A549 (cell line): Measurements from ENCODE around the gene SEPTIN12. TPM values are rescaled to one million over a fixed set of nuclear protein-coding genes. Genes with fewer than 3 reads are reported as not detected.

Source experiments
- ATAC-seq, 2 experiments: fragments of 200-7000 bp in 1 of 2; fragments of >200 bp in 1 of 2; cut with Nextera tagmentation in 1 of 2; cut with Tn5 transposase in 1 of 2; 3 replicates each; pipeline versions ENCODE4 v1.8.0 to v1.9.1; 2018 to 2020; ENCODE audit warnings: mild to moderate bottlenecking in 1 of 2, moderate library complexity in 1 of 2
- CTCF ChIA-PET: fragments of 300-600 bp; sonication (Branson Sonifier 250); formaldehyde crosslinking; extraction: SDS; loops from one replicate; lab custom pipeline; 2021; ENCODE audit warnings: antibody characterized with exemption, inconsistent platforms; lab: Yijun Ruan, JAX
- POLR2A ChIA-PET: fragments of 350-600 bp; formaldehyde crosslinking; extraction: SDS; loops from one replicate; lab custom pipeline; 2021; ENCODE audit warnings: antibody characterized with exemption, inconsistent platforms; lab: Yijun Ruan, JAX
- DNase-seq, 2 experiments: peaks; one replicate each; pipeline versions ENCODE4 v3.0.0 to v3.0.0-alpha.2; 2011 to 2016; ENCODE audit warnings: low read depth in 1 of 2, low spot score in 1 of 2
- FAIRE-seq: peaks from 2 replicates; lab custom pipeline; 2011; peaks lifted over from hg19 to GRCh38; lab: Jason Lieb, UNC
- H3K27ac ChIP-seq, 2 experiments: fragments of >200 bp; sonication (Bioruptor Twin); formaldehyde crosslinking; 3 replicates each; pipeline ENCODE4 v1.5.1; 2016 to 2017
- H3K4me1 ChIP-seq: fragments of >200 bp; sonication (Bioruptor Twin); formaldehyde crosslinking; 3 replicates; pipeline ENCODE4 v1.6.1; 2016
- H3K4me2 ChIP-seq: fragments of >200 bp; sonication (Bioruptor Twin); formaldehyde crosslinking; 3 replicates; pipeline ENCODE4 v1.6.1; 2016
- H3K4me3 ChIP-seq: fragments of >200 bp; sonication (Bioruptor Twin); formaldehyde crosslinking; 3 replicates; pipeline ENCODE4 v1.5.1; 2016
- H3K9me3 ChIP-seq: fragments of >200 bp; sonication (Bioruptor Twin); formaldehyde crosslinking; 3 replicates; pipeline ENCODE4 v1.6.1; 2016
- ATOH8 ChIP-seq: fragments of 250-450 bp; sonication (Bioruptor Pico); IDR thresholded peaks from 2 replicates; pipeline ENCODE4 v1.5.0; 2020; ENCODE audit warnings: low read depth, mild to moderate bottlenecking, moderate library complexity
- CEBPB ChIP-seq, 2 experiments: fragments of >200 bp in 1 of 2; sonication (Bioruptor Twin) in 1 of 2; formaldehyde crosslinking in 1 of 2; IDR thresholded peaks; 2 replicates each; pipeline ENCODE4 v1.6.1; 2012 to 2016
- FOSB ChIP-seq: fragments of 250-450 bp; sonication (Bioruptor Pico); IDR thresholded peaks from 2 replicates; pipeline ENCODE4 v1.5.0; 2020; ENCODE audit warnings: mild to moderate bottlenecking, moderate library complexity
- FOSL2 ChIP-seq, 2 experiments: fragments of 450-650 bp in 1 of 2; fragments of >200 bp in 1 of 2; sonication (Bioruptor Twin) in 1 of 2; formaldehyde crosslinking; IDR thresholded peaks; 2 replicates each; pipeline versions ENCODE4 v1.5.0 to v1.6.1; 2016 to 2020; ENCODE audit warnings: mild to moderate bottlenecking in 1 of 2, moderate library complexity in 1 of 2
- HMGXB4 ChIP-seq: fragments of 250-450 bp; sonication (Bioruptor Pico); IDR thresholded peaks from 2 replicates; pipeline ENCODE4 v1.5.0; 2021; ENCODE audit warnings: mild to moderate bottlenecking, moderate library complexity, borderline replicate concordance
- HOXA7 ChIP-seq: fragments of 250-450 bp; sonication (Bioruptor Pico); IDR thresholded peaks from 2 replicates; pipeline ENCODE4 v1.5.0; 2020; ENCODE audit warnings: mild to moderate bottlenecking, moderate library complexity
- HOXB13 ChIP-seq: fragments of 250-450 bp; sonication (Bioruptor Pico); IDR thresholded peaks from 2 replicates; pipeline ENCODE4 v1.5.0; 2020; ENCODE audit warnings: low read depth, mild to moderate bottlenecking, moderate library complexity
- JUN ChIP-seq, 2 experiments: fragments of >200 bp; sonication (Bioruptor Twin); formaldehyde crosslinking; IDR thresholded peaks; 2 replicates in 1 of 2; 3 replicates in 1 of 2; pipeline ENCODE4 v1.6.1; 2016 to 2017
- KDM5A ChIP-seq: fragments of 200-600 bp; sonication (generic); IDR thresholded peaks from 2 replicates; pipeline ENCODE4 v1.6.1; 2016; ENCODE audit warnings: antibody characterized with exemption, mild to moderate bottlenecking
- MAFK ChIP-seq: fragments of 450-650 bp; IDR thresholded peaks from 2 replicates; pipeline ENCODE4 v1.6.1; 2014; ENCODE audit not compliant: partially characterized antibody
- MAX ChIP-seq: IDR thresholded peaks from 2 replicates; pipeline ENCODE4 v1.6.1; 2012
- NFE2L2 ChIP-seq: fragments of 150-350 bp; conservative IDR thresholded peaks from 2 replicates; pipeline ENCODE4 v1.6.1; 2014; ENCODE audit warnings: low read length
- NPAS2 ChIP-seq: fragments of 250-450 bp; sonication (Bioruptor Pico); IDR thresholded peaks from 2 replicates; pipeline ENCODE4 v1.8.0; 2022; ENCODE audit warnings: mild to moderate bottlenecking, moderate library complexity, borderline replicate concordance
- PBX3 ChIP-seq: IDR thresholded peaks from 2 replicates; pipeline ENCODE4 v1.6.1; 2012
- TFCP2L1 ChIP-seq: fragments of 250-450 bp; sonication (Bioruptor Pico); IDR thresholded peaks from 2 replicates; pipeline ENCODE4 v1.5.0; 2021; ENCODE audit warnings: mild to moderate bottlenecking
- ZSCAN20 ChIP-seq: fragments of 250-450 bp; sonication (Bioruptor Pico); IDR thresholded peaks from 2 replicates; pipeline ENCODE4 v1.8.0; 2022; ENCODE audit warnings: mild to moderate bottlenecking, moderate library complexity
- WGBS: methylation state at CpG from one replicate; pipeline ENCODE4 v1.1.6; 2017; ENCODE audit errors: missing lambda C conversion rate; 5-methylcytosine and 5-hydroxymethylcytosine counted together
- polyA plus RNA-seq, 4 experiments: library from polyadenylated mRNA; depleted of rRNA in 3 of 4; stranded (reverse); fragments of >200 nt; fragmentation: RNase III in 1 of 4; extraction: RNeasy Plus Mini Kit Qiagen cat#74134 plus additional on column Dnase treatment in 1 of 4; gene quantifications; 2 replicates in 3 of 4; 3 replicates in 1 of 4; pipeline ENCODE4 v1.2.3, GENCODE V29; 2011 to 2017

The SEPTIN12 gene
- polyA plus RNA-seq, 2 of the 4 experiments (the other 2 are of a cell fraction): 0.14 TPM; not detected in 1

- DNase-seq: no peak
- TF ChIP-seq NPAS2 (CRISPR knock-in tag) (no peak), ATOH8 (CRISPR knock-in tag) (no peak), MAX (0 out of 2 replicates have a peak, but pooled peaks have one; percentile 39), HOXA7 (no peak)
- H3K4me1 ChIP-seq: peaks cover 26% of the 10 kb centered on the region
- ChIA-PET CTCF (interaction anchor here (0.6 to 1.3 kb wide), 3 partner anchors 13 to 850 kb away, joined by 3 read pairs; no protein-coding TSS in a partner anchor), POLR2A (no interaction called here)
- ATAC-seq: peak; percentile 27 to 51
- 35% methylated on average over 9 of the region's 9 CpGs for WGBS
- no peak overlapping the region for H3K4me3 ChIP-seq
- no peak for FAIRE-seq
- no peaks in the 10 kb centered on the region for H3K9me3 ChIP-seq
- H3K27ac ChIP-seq: peak overlapping the region in 1 of 2 experiments; percentile 80; a peak in 3 of 6 replicates
- H3K4me2 ChIP-seq: peak overlapping the region; percentile 40; the same call in 2 of the 3 replicates
Observed at GRCh38 chr16:4788489-4788889, 344 bp upstream of the SEPTIN12 start.

- 90% methylated on average over 8 of the region's 8 CpGs for WGBS
- no peak overlapping the region for H3K4me3 ChIP-seq
- no peak for ATAC-seq
- H3K27ac ChIP-seq: peak overlapping the region; percentile 49 to 80; a peak in 3 of 6 replicates
- CTCF ChIA-PET: interaction anchor here (1.0 to 1.5 kb wide), 2 partner anchors 8 to 9 kb away, joined by 3 read pairs; partner anchors contain the start of gene SMIM22
- H3K4me2 ChIP-seq: 0 out of 3 replicates have a peak overlapping the region, but pooled peaks have one; percentile 1
- TF ChIP-seq HMGXB4 (no peak), KDM5A (no peak), ZSCAN20 (CRISPR knock-in tag) (no peak), FOSB (CRISPR knock-in tag) (no peak), MAFK (peak; percentile 97), CEBPB (IDR thresholded peaks at IDR 0.05) (no peak), NFE2L2 (peak; percentile 88), HOXB13 (CRISPR knock-in tag) (no peak)
- POLR2A ChIA-PET: no interaction called here
- no peaks in the 10 kb centered on the region for H3K9me3 ChIP-seq
- no peak for DNase-seq
- FAIRE-seq: no peak
- H3K4me1 ChIP-seq: peaks cover 26% of the 10 kb centered on the region
Observed at GRCh38 chr16:4787068-4787467, 1.1 kb downstream of the SEPTIN12 start.

- Histone ChIP-seq H3K4me2 (no peak overlapping the region), H3K4me1 (peaks cover 26% of the 10 kb centered on the region), H3K27ac (no peak overlapping the region), H3K9me3 (no peaks in the 10 kb centered on the region), H3K4me3 (no peak overlapping the region)
- TF ChIP-seq FOSL2 (IDR thresholded peaks at IDR 0.05): no peak
- no peak for TF ChIP-seq FOSL2 (CRISPR knock-in tag; IDR thresholded peaks at IDR 0.05)
- TF ChIP-seq NFE2L2: no peak
- no peak for TF ChIP-seq TFCP2L1 (CRISPR knock-in tag)
- TF ChIP-seq JUN (IDR thresholded peaks at IDR 0.05): no peak
- TF ChIP-seq PBX3: no peak
- WGBS: 85% methylated on average over 23 of the region's 23 CpGs
- no peak for ATAC-seq
- CTCF ChIA-PET: interaction anchor here (0.6 kb wide), 1 partner anchor 29 kb away, joined by 3 read pairs; no protein-coding TSS in a partner anchor
- POLR2A ChIA-PET: no interaction called here
- DNase-seq: no peak
- FAIRE-seq: no peak
Observed at GRCh38 chr16:4785758-4786433, 2.2 kb downstream of the SEPTIN12 start.
